ENCODE results near the gene C5orf34. TPM values are rescaled to one million over a fixed set of nuclear protein-coding genes. Genes with fewer than 3 reads are reported as not detected.

The C5orf34 gene
- total and polyA plus RNA-seq, 2 donors from 2014 or later, result 0.71 to 2.3 TPM

DNA sequence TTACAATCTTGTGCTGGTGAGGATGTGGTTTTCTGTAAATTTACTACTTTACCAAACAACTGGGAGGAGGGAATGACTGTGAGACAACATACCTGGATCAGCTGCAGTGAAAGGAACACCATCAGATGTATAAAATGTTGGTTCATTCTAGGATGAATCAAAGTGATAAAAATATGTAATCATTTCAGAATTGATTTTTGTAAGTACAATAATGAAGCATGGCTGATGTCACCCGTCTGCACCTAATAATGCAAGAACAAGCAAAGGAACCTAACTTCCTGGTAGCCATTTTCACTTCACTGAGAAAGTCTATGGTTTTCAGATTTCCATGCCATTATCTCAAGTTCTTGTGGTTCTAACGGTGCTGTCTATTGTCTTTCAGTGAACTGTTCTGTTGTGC, 18.7 kb upstream of the C5orf34 start:
- H3K36me3 ChIP-seq (ENCODE audit: control insufficient read depth in 2 of 3, insufficient read depth in 3 of 3, low read length in 3 of 3), result peaks cover 14 to 62% (median 24%) of the 10 kb centered on the region in 3 donors
- intact Hi-C loops (cut with DNase I), result no loop called here

GRCh38 chr5:43530648-43531047, 15.7 kb upstream of the C5orf34 start:
- Histone ChIP-seq H3K27ac (ENCODE audit: low read depth in 2 of 2, low read length in 2 of 2) (no peak overlapping the region), H3K4me1 (ENCODE audit: control insufficient read depth in 2 of 3, insufficient read depth in 2 of 3, low read depth in 1 of 3, low read length in 3 of 3) (no peaks in the 10 kb centered on the region), H3K27me3 (ENCODE audit: control insufficient read depth, insufficient read depth, low read length) (no peaks in the 10 kb centered on the region), H3K36me3 (ENCODE audit: control insufficient read depth in 2 of 3, insufficient read depth in 3 of 3, low read length in 3 of 3) (peaks cover 7 to 57% (median 30%) of the 10 kb centered on the region in 3 donors), H3K4me3 (ENCODE audit: low read length in 3 of 3) (no peak overlapping the region), H3K9me3 (ENCODE audit: control insufficient read depth in 2 of 3, insufficient read depth in 1 of 3, low read length in 3 of 3) (no peaks in the 10 kb centered on the region), H3K9ac (ENCODE audit: low read length in 3 of 3) (no peak overlapping the region)
- FAIRE-seq, result no peak
- TF ChIP-seq CTCF (IDR thresholded peaks at IDR 0.05; ENCODE audit: borderline replicate concordance, extremely low read depth, insufficient read depth), result no peak
- DNase-seq, result no peak
- intact Hi-C loops (cut with DNase I), result no loop called here

More for the DNA sequence above, 18.7 kb upstream of the C5orf34 start:
- H3K27ac ChIP-seq (ENCODE audit: low read depth in 2 of 2, low read length in 2 of 2), result no peak overlapping the region
- no peaks in the 10 kb centered on the region for H3K27me3 ChIP-seq (ENCODE audit: control insufficient read depth, insufficient read depth, low read length)
- FAIRE-seq, result no peak
- H3K9me3 ChIP-seq (ENCODE audit: control insufficient read depth in 2 of 3, insufficient read depth in 1 of 3, low read length in 3 of 3), result no peaks in the 10 kb centered on the region
- H3K4me1 ChIP-seq (ENCODE audit: control insufficient read depth in 2 of 3, insufficient read depth in 2 of 3, low read depth in 1 of 3, low read length in 3 of 3), result no peaks in the 10 kb centered on the region
- TF ChIP-seq CTCF (IDR thresholded peaks at IDR 0.05; ENCODE audit: borderline replicate concordance, extremely low read depth, insufficient read depth), result no peak
- H3K9ac ChIP-seq (ENCODE audit: low read length in 3 of 3), result no peak overlapping the region
- DNase-seq, result no peak
- H3K4me3 ChIP-seq (ENCODE audit: low read length in 3 of 3), result no peak overlapping the region

- no peak overlapping the region for H3K4me3 ChIP-seq (ENCODE audit: low read length in 3 of 3)
- FAIRE-seq (no peak), DNase-seq (no peak)
- H3K9ac ChIP-seq (ENCODE audit: low read length in 3 of 3), result no peak overlapping the region
- peaks cover 0 to 13% (median 12%) of the 10 kb centered on the region in 3 donors for H3K36me3 ChIP-seq (ENCODE audit: control insufficient read depth in 2 of 3, insufficient read depth in 3 of 3, low read length in 3 of 3)
- no peaks in the 10 kb centered on the region for H3K4me1 ChIP-seq (ENCODE audit: control insufficient read depth in 2 of 3, insufficient read depth in 2 of 3, low read depth in 1 of 3, low read length in 3 of 3)
- intact Hi-C loops (cut with DNase I), result no loop called here
- no peak for TF ChIP-seq CTCF (IDR thresholded peaks at IDR 0.05; ENCODE audit: borderline replicate concordance, extremely low read depth, insufficient read depth)
- no peaks in the 10 kb centered on the region for H3K9me3 ChIP-seq (ENCODE audit: control insufficient read depth in 2 of 3, insufficient read depth in 1 of 3, low read length in 3 of 3)
- H3K27ac ChIP-seq (ENCODE audit: low read depth in 2 of 2, low read length in 2 of 2), result no peak overlapping the region
- no peaks in the 10 kb centered on the region for H3K27me3 ChIP-seq (ENCODE audit: control insufficient read depth, insufficient read depth, low read length)
Observed at GRCh38 chr5:43523662-43524072, 8.7 kb upstream of the C5orf34 start.

GRCh38 chr5:43520615-43521014, 5.7 kb upstream of the C5orf34 start:
- DNase-seq (no peak), FAIRE-seq (no peak)
- Histone ChIP-seq H3K27ac (ENCODE audit: low read depth in 2 of 2, low read length in 2 of 2) (no peak overlapping the region), H3K4me3 (ENCODE audit: low read length in 3 of 3) (no peak overlapping the region), H3K27me3 (ENCODE audit: control insufficient read depth, insufficient read depth, low read length) (no peaks in the 10 kb centered on the region), H3K36me3 (ENCODE audit: control insufficient read depth in 2 of 3, insufficient read depth in 3 of 3, low read length in 3 of 3) (peaks cover 0 to 4% (median 2%) of the 10 kb centered on the region in 3 donors), H3K9me3 (ENCODE audit: control insufficient read depth in 2 of 3, insufficient read depth in 1 of 3, low read length in 3 of 3) (no peaks in the 10 kb centered on the region), H3K4me1 (ENCODE audit: control insufficient read depth in 2 of 3, insufficient read depth in 2 of 3, low read depth in 1 of 3, low read length in 3 of 3) (peaks cover 0 to 2% (median 0%) of the 10 kb centered on the region in 3 donors), H3K9ac (ENCODE audit: low read length in 3 of 3) (no peak overlapping the region)
- no peak for TF ChIP-seq CTCF (IDR thresholded peaks at IDR 0.05; ENCODE audit: borderline replicate concordance, extremely low read depth, insufficient read depth)
- intact Hi-C loops (cut with DNase I), result no loop called here
